HEK293 (cell line): ENCODE results near the gene NFATC1.

Experiments
- CTCF ChIA-PET: fragments of 350-600 bp; formaldehyde crosslinking; extraction: SDS; loops from one replicate; lab custom pipeline; 2021; ENCODE audit warnings: antibody characterized with exemption; lab: Yijun Ruan, JAX
- POLR2A ChIA-PET: fragments of 300-600 bp; formaldehyde crosslinking; extraction: SDS; loops from one replicate; lab custom pipeline; 2020; ENCODE audit warnings: antibody characterized with exemption, inconsistent platforms; lab: Yijun Ruan, JAX
- H3K27ac ChIP-seq: fragments of 200-500 bp; sonication (Bioruptor generic); 2 replicates; pipeline ENCODE4 v1.5.1; 2014; ENCODE audit warnings: low read depth, low read length, control low read depth, inconsistent platforms; ENCODE audit errors: extremely low read depth
- H3K36me3 ChIP-seq, 2 experiments: fragments of 200-500 bp in 1 of 2; sonication (Bioruptor generic) in 1 of 2; 1 replicate in 1 of 2; 2 replicates in 1 of 2; pipeline ENCODE4 v1.5.1; 2014 to 2017; ENCODE audit warnings: inconsistent platforms in 2 of 2, low read length in 2 of 2; ENCODE audit not compliant: control insufficient read depth in 2 of 2, insufficient read depth in 1 of 2
- H3K4me1 ChIP-seq: fragments of 200-500 bp; sonication (Bioruptor generic); 2 replicates; pipeline ENCODE4 v1.5.1; 2014; ENCODE audit warnings: mild to moderate bottlenecking, low read length, inconsistent platforms; ENCODE audit not compliant: control insufficient read depth, insufficient read depth
- H3K4me3 ChIP-seq: 2 replicates; pipeline ENCODE4 v1.5.1; 2011; ENCODE audit warnings: low read depth, mild to moderate bottlenecking, control low read depth, low read length, moderate library complexity
- H3K9me3 ChIP-seq: fragments of 200-500 bp; sonication (Bioruptor generic); 2 replicates; pipeline ENCODE4 v1.5.1; 2014; ENCODE audit warnings: low read depth, low read length, inconsistent platforms; ENCODE audit not compliant: control insufficient read depth, insufficient read depth
- GLIS2 ChIP-seq: fragments of 450-650 bp; formaldehyde crosslinking; IDR thresholded peaks from 2 replicates; pipeline ENCODE4 v1.5.1; 2016; ENCODE audit warnings: missing biosample characterization, missing genetic modification characterization
- KLF1 ChIP-seq: fragments of 450-650 bp; formaldehyde crosslinking; IDR thresholded peaks from 2 replicates; pipeline ENCODE4 v1.5.1; 2016; ENCODE audit warnings: missing biosample characterization, missing genetic modification characterization
- KLF7 ChIP-seq: fragments of 450-650 bp; formaldehyde crosslinking; IDR thresholded peaks from 2 replicates; pipeline ENCODE4 v1.5.1; 2016; ENCODE audit warnings: missing biosample characterization, missing genetic modification characterization, borderline replicate concordance
- MZF1 ChIP-seq: fragments of 450-650 bp; formaldehyde crosslinking; IDR thresholded peaks from 2 replicates; pipeline ENCODE4 v1.5.1; 2017; ENCODE audit warnings: missing biosample characterization, missing genetic modification characterization, borderline replicate concordance
- PATZ1 ChIP-seq: fragments of 450-650 bp; formaldehyde crosslinking; IDR thresholded peaks from 2 replicates; pipeline ENCODE4 v1.5.1; 2016; ENCODE audit warnings: missing biosample characterization, missing genetic modification characterization
- PRDM4 ChIP-seq: fragments of 450-650 bp; formaldehyde crosslinking; IDR thresholded peaks from 2 replicates; pipeline ENCODE4 v1.5.1; 2017; ENCODE audit warnings: missing biosample characterization, missing genetic modification characterization
- RBAK ChIP-seq: fragments of 450-650 bp; formaldehyde crosslinking; IDR thresholded peaks from 2 replicates; pipeline ENCODE4 v1.5.1; 2016; ENCODE audit warnings: missing biosample characterization, missing genetic modification characterization
- SCRT2 ChIP-seq: fragments of 450-650 bp; formaldehyde crosslinking; IDR thresholded peaks from 2 replicates; pipeline ENCODE4 v1.5.1; 2016; ENCODE audit warnings: missing biosample characterization, missing genetic modification characterization
- SP3 ChIP-seq: fragments of 450-650 bp; formaldehyde crosslinking; IDR thresholded peaks from 2 replicates; pipeline ENCODE4 v1.5.1; 2016; ENCODE audit warnings: missing biosample characterization, missing genetic modification characterization
- SP7 ChIP-seq: fragments of 450-650 bp; formaldehyde crosslinking; IDR thresholded peaks from 2 replicates; pipeline ENCODE4 v1.5.1; 2016; ENCODE audit warnings: missing biosample characterization, missing genetic modification characterization
- TRIM28 ChIP-seq: IDR thresholded peaks from 2 replicates; pipeline ENCODE4 v1.6.1; 2011; ENCODE audit warnings: low read length, control low read depth, borderline replicate concordance
- ZBTB20 ChIP-seq: fragments of 450-650 bp; formaldehyde crosslinking; IDR thresholded peaks from 2 replicates; pipeline ENCODE4 v1.5.1; 2016; ENCODE audit warnings: missing biosample characterization, missing genetic modification characterization
- ZNF148 ChIP-seq: fragments of 450-650 bp; formaldehyde crosslinking; IDR thresholded peaks from 2 replicates; pipeline ENCODE4 v1.5.0; 2017; ENCODE audit warnings: missing biosample characterization, missing genetic modification characterization, borderline replicate concordance
- ZNF155 ChIP-seq: fragments of 450-650 bp; formaldehyde crosslinking; IDR thresholded peaks from 2 replicates; pipeline ENCODE4 v1.5.1; 2016; ENCODE audit warnings: missing biosample characterization, missing genetic modification characterization
- ZNF174 ChIP-seq: fragments of 450-650 bp; formaldehyde crosslinking; IDR thresholded peaks from 2 replicates; pipeline ENCODE4 v1.5.0; 2017; ENCODE audit warnings: missing biosample characterization, mild to moderate bottlenecking, missing genetic modification characterization
- ZNF266 ChIP-seq: fragments of 450-650 bp; formaldehyde crosslinking; IDR thresholded peaks from 2 replicates; pipeline ENCODE4 v1.5.1; 2016; ENCODE audit warnings: missing biosample characterization, missing genetic modification characterization, low read depth
- ZNF398 ChIP-seq: fragments of 450-650 bp; formaldehyde crosslinking; IDR thresholded peaks from 2 replicates; pipeline ENCODE4 v1.5.1; 2017; ENCODE audit warnings: missing biosample characterization, missing genetic modification characterization
- ZNF423 ChIP-seq: fragments of 450-650 bp; formaldehyde crosslinking; IDR thresholded peaks from 2 replicates; pipeline ENCODE4 v1.5.1; 2016; ENCODE audit warnings: missing biosample characterization, missing genetic modification characterization
- ZNF639 ChIP-seq: fragments of 450-650 bp; formaldehyde crosslinking; IDR thresholded peaks from 2 replicates; pipeline ENCODE4 v1.5.1; 2016; ENCODE audit warnings: missing biosample characterization, missing genetic modification characterization
- ZNF792 ChIP-seq: fragments of 450-650 bp; formaldehyde crosslinking; IDR thresholded peaks from 2 replicates; pipeline ENCODE4 v1.5.1; 2016; ENCODE audit warnings: missing biosample characterization, missing genetic modification characterization
- ZNF837 ChIP-seq: fragments of 450-650 bp; formaldehyde crosslinking; IDR thresholded peaks from 2 replicates; pipeline ENCODE4 v1.5.1; 2016; ENCODE audit warnings: missing biosample characterization, missing genetic modification characterization

Gene NFATC1

GRCh38 chr18:79545736-79546171 lies 150.0 kb downstream of the NFATC1 start:
- H3K4me3 ChIP-seq = no peak overlapping the region
- H3K36me3 ChIP-seq = no peaks in the 10 kb centered on the region
- no peaks in the 10 kb centered on the region for H3K4me1 ChIP-seq
- TF ChIP-seq TRIM28 = no peak
- TF ChIP-seq KLF1 (tag by site-specific recombination) = peak; percentile 43; the same call in 1 of the 2 replicates
- ChIA-PET CTCF (no interaction called here), POLR2A (no interaction called here)
- no peak overlapping the region for H3K27ac ChIP-seq
- no peaks in the 10 kb centered on the region for H3K9me3 ChIP-seq

DNA sequence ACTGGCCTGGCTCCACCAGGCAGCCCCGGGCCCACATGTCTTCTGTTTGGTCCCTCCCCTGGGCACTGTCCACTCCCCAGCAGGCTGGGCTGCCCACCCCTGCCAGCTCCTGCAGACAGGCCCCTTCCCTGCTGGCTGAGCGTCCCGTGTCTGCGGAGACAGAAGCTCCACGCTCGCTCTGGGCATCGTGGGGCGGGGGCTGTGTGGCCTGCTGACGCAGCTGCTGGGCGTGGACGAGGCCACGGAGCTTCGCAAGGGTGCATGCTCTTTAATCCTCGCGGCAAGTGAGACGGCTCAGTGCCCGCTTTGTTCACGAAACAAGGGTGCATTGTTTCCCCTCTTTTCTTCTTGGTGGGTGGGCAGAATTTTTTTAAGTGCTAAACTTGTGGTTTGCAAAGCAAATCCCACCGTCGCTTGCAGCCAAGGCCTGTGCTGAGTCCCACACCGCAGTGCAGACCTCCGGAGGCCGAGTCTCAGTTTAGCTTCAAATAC lies 151.1 kb downstream of the NFATC1 start:
- ChIA-PET POLR2A (no interaction called here), CTCF (no interaction called here)
- H3K9me3 ChIP-seq = no peaks in the 10 kb centered on the region
- TF ChIP-seq RBAK (no peak), SCRT2 (tag by site-specific recombination) (no peak), ZNF155 (tag by site-specific recombination) (no peak), ZBTB20 (tag by site-specific recombination) (no peak), ZNF148 (no peak), ZNF639 (tag by site-specific recombination) (no peak), ZNF174 (no peak), PRDM4 (no peak), ZNF398 (tag by site-specific recombination) (no peak), GLIS2 (tag by site-specific recombination) (no peak), MZF1 (tag by site-specific recombination) (no peak), ZNF266 (tag by site-specific recombination) (no peak), ZNF423 (no peak), PATZ1 (no peak), ZNF792 (no peak), SP3 (tag by site-specific recombination) (no peak), SP7 (tag by site-specific recombination) (no peak), ZNF837 (tag by site-specific recombination) (no peak), KLF7 (no peak)
- TF ChIP-seq, all 188 proteins: peak for 0
- Histone ChIP-seq H3K4me1 (no peaks in the 10 kb centered on the region), H3K4me3 (no peak overlapping the region), H3K27ac (no peak overlapping the region), H3K36me3 (no peaks in the 10 kb centered on the region)
